NT2/D1 (cell line): ENCODE data around the gene DNMT1.

Experiments
- DNase-seq: peaks from one replicate; pipeline ENCODE4 v3.0.0-alpha.2; 2011; ENCODE audit warnings: low read depth, low spot score
- H3K27me3 ChIP-seq: 2 replicates; pipeline ENCODE4 v1.6.0; 2011; ENCODE audit warnings: mild to moderate bottlenecking; ENCODE audit not compliant: insufficient read length, insufficient read depth
- H3K36me3 ChIP-seq: 2 replicates; pipeline ENCODE4 v1.6.1; 2011; ENCODE audit warnings: mild to moderate bottlenecking, low read length, mixed read lengths; ENCODE audit not compliant: insufficient read depth, insufficient read length
- H3K4me1 ChIP-seq: 2 replicates; pipeline ENCODE4 v1.5.1; 2011; ENCODE audit not compliant: insufficient read depth, insufficient read length
- H3K4me3 ChIP-seq: 2 replicates; pipeline ENCODE4 v1.5.1; 2011; ENCODE audit warnings: low read depth; ENCODE audit not compliant: insufficient read length
- H3K9ac ChIP-seq: 2 replicates; pipeline ENCODE4 v1.6.0; 2011; ENCODE audit warnings: low read depth; ENCODE audit not compliant: insufficient read length
- H3K9me3 ChIP-seq: 2 replicates; pipeline ENCODE4 v1.5.1; 2011; ENCODE audit warnings: mild to moderate bottlenecking, low read length; ENCODE audit not compliant: insufficient read depth
- SUZ12 ChIP-seq: IDR thresholded peaks from 2 replicates; pipeline ENCODE4 v1.6.1; 2011; ENCODE audit not compliant: insufficient read length, insufficient read depth; ENCODE audit errors: extremely low read depth
- YY1 ChIP-seq: IDR thresholded peaks from 2 replicates; pipeline ENCODE4 v1.6.1; 2011; ENCODE audit not compliant: insufficient read length, insufficient read depth
- ZNF274 ChIP-seq: IDR thresholded peaks from 2 replicates; pipeline ENCODE4 v1.6.1; 2011; ENCODE audit warnings: mild to moderate bottlenecking, low read depth, low read length

Gene DNMT1

DNA sequence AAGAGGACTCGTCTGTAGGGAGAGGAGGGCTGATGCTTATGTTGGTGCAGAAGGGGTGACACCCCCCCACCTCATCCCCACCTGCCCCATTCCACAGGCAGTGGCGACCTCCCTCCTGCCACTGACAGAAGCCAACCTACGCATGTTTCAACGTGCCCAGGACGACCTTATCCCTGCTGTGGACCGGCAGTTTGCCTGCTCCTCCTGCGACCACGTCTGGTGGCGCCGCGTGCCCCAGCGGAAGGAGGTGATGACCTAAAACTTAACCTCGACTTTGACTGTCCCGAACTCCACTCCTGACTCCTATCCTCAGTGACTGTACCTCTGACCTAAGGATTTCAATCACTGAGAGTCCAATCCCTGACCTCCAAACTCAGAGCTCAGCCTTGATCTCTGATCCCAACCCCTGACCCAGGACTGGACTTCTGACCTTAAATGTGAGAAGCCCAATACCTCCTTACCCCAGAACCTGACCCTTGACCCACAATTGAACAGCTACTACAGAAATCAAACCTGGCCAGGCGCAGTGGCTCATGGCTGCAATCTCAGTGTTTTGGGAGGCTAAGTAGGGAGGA, 104.9 kb downstream of the DNMT1 start:
- no peak overlapping the region for H3K9ac ChIP-seq
- H3K4me1 ChIP-seq = peaks cover 2% of the 10 kb centered on the region
- peaks cover 2% of the 10 kb centered on the region for H3K36me3 ChIP-seq
- no peak overlapping the region for H3K4me3 ChIP-seq
- H3K9me3 ChIP-seq = no peaks in the 10 kb centered on the region
- H3K27me3 ChIP-seq = peaks cover 14% of the 10 kb centered on the region
- DNase-seq = no peak
- TF ChIP-seq SUZ12 (no peak), YY1 (no peak), ZNF274 (no peak)

- H3K4me1 ChIP-seq = peaks cover 2% of the 10 kb centered on the region
- no peak for DNase-seq
- no peak for TF ChIP-seq ZNF274
- no peak for TF ChIP-seq YY1
- no peak for TF ChIP-seq SUZ12
- H3K9ac ChIP-seq = no peak overlapping the region
- peaks cover 11% of the 10 kb centered on the region for H3K27me3 ChIP-seq
- no peaks in the 10 kb centered on the region for H3K9me3 ChIP-seq
- peaks cover 2% of the 10 kb centered on the region for H3K36me3 ChIP-seq
- no peak overlapping the region for H3K4me3 ChIP-seq
Measured at GRCh38 chr19:10088949-10089554, 105.7 kb downstream of the DNMT1 start.

DNA sequence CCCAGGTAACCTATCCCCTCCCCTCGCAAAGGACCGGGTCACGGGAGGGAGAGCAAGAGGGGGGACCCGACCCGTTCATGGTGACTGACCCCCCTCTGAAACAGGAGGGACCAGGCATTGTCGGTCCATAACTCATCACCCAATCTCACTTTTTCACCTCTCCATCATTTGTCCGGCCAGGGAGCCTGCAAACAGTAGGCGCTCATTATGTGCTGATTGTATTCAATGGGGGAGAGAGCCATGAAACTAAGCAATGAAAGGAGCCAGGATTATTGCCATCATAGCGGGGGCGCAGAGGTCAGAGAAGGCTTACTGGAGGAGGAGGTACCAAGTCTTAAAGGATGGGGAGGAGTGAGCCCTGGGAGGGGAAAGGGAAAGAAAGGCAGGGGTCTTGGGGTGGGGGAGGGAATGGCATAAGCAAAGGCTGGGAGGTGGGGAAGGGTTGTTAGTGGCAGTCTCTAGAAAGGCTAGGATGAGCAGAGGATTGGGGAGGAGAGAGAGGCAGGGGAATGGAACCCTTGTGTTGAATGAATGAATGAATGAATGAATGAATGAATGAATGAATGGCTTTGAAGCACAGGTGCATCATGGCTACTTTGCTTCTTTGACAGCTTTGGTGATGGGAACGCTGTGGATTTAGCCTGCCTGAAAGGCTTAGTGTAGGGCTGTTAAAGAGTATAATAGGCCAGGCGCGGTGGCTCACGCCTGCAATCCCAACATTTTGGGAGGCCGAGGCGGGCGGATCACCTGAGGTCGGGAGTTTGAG, 107.3 kb downstream of the DNMT1 start:
- H3K4me1 ChIP-seq = peaks cover 2% of the 10 kb centered on the region
- peak overlapping the region; percentile 83 for H3K4me3 ChIP-seq
- no peaks in the 10 kb centered on the region for H3K9me3 ChIP-seq
- TF ChIP-seq ZNF274 (no peak), YY1 (no peak)
- no peak for DNase-seq
- H3K36me3 ChIP-seq = peaks cover 2% of the 10 kb centered on the region
- H3K27me3 ChIP-seq = peaks cover 11% of the 10 kb centered on the region
- H3K9ac ChIP-seq = peak overlapping the region; percentile 56

DNA sequence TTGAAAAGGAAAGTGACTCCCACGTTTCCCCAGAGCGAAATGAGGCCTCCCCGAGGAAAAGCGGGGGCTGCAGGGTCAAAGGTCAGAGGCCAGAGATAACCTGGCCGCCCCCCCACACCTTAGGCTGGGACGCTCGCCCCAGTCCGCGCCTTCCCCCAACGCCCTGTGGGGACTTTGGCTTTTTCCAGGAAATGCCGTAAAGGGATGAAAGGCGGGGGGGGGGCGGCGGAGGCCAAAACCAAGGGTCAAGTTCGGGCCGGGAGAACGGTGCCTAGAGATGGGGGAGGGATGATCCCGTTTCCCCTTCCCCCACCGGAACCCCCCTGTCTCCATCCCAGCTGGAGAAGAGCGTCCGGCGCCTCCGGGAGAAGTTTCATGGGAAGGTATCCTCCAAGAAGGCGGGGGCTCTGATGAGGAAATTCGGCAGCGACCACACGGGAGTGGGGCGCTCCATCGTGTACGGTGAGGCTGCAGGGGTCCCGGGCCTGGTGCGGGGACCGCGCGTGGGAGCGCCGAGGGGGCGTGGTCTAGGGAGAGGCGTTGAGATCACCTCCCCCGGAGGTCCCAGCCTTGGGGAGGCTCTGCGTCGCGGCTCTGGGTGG, 108.1 kb downstream of the DNMT1 start:
- TF ChIP-seq ZNF274 (no peak), YY1 (no peak), SUZ12 (no peak)
- Histone ChIP-seq H3K4me3 (peak overlapping the region; percentile 83), H3K9ac (peak overlapping the region; percentile 81), H3K9me3 (no peaks in the 10 kb centered on the region), H3K36me3 (no peaks in the 10 kb centered on the region), H3K4me1 (peaks cover 2% of the 10 kb centered on the region), H3K27me3 (peaks cover 11% of the 10 kb centered on the region)
- no peak for DNase-seq

DNA sequence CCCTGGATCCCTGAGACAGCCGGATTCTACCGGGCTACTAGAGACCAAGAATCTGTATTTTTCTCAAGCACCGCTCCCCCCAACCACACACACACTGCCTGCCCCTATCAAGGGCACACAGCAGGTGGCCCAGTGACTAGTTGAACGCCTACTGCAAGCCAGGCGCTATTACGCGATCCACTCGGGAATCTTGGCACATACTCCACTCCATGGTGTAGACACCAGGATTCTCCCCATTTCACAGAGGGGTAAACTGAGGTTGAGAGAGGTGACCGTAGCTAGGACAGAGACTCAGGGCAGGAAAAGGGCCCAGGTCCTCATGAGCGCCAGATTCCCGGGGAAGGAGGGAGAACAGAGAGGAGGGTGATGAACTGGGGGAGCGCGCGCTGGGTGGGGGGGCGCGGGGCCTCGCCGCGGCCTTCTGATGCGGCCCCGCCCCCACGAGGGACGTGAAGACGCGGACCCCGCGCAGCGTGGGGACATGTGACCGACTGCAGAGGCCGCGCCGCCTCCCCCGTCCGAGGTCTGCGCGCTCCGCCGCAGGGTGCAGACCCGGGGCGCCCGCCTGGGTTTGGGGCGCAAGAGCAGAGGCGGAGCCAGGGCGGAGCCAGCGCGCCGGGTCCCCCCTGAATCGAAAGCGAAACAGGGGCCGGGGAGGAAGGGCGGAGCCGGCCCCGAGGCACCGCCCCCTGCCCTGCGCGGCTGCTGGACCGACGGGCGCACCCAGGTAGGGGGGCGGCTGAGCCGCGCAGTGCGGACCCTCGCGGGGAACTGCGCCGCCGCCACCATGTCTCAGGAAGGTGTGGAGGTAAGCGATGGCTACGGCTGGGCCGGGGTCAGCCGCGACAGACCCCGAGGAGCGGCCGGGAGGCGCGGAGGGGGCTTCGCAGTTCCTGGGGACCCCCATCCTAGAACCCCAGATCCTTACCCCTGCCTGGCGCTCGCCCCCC, 108.8 kb downstream of the DNMT1 start, which contains the start of gene SHFL:
Gene SHFL, plus strand, starts transcription at position 677 of the 950 bp plus-strand sequence. Its CDS starts 111 bp downstream, at position 788.
- DNase-seq = no peak
- H3K9me3 ChIP-seq = no peaks in the 10 kb centered on the region
- no peaks in the 10 kb centered on the region for H3K36me3 ChIP-seq
- peak within 1 kb of the TSS; percentile 83 for H3K4me3 ChIP-seq
- peaks cover 2% of the 10 kb centered on the region for H3K4me1 ChIP-seq
- H3K9ac ChIP-seq = peak within 1 kb of the TSS; percentile 81
- TF ChIP-seq YY1 (no peak), SUZ12 (no peak), ZNF274 (no peak)
- H3K27me3 ChIP-seq = peaks cover 11% of the 10 kb centered on the region

DNA sequence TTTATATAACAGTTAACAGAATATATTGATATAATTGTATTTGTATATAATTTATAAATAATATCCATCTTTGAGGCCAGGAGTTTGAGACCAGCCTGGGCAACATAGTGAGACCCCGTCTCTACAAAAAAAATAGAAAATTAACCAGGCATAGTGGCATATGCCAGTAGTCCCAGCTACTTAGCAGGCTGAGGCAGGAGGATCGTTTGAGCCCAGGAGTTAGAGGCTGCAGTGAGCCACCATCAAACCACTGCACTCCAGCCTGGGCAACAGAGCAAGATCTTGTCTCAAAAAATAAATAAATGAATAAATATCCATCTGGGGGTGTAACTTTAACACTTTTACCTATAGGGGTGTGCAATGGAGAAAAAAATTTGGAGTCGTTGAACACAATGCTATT, 110.0 kb downstream of the DNMT1 start:
- no peak for DNase-seq
- H3K9me3 ChIP-seq = no peaks in the 10 kb centered on the region
- H3K27me3 ChIP-seq = peaks cover 11% of the 10 kb centered on the region
- no peak overlapping the region for H3K4me3 ChIP-seq
- H3K9ac ChIP-seq = no peak overlapping the region
- H3K36me3 ChIP-seq = no peaks in the 10 kb centered on the region
- peaks cover 2% of the 10 kb centered on the region for H3K4me1 ChIP-seq
- TF ChIP-seq ZNF274 = no peak
- TF ChIP-seq SUZ12 = no peak
- TF ChIP-seq YY1 = no peak
